Measurements from ENCODE around the gene GET3.

DNA sequence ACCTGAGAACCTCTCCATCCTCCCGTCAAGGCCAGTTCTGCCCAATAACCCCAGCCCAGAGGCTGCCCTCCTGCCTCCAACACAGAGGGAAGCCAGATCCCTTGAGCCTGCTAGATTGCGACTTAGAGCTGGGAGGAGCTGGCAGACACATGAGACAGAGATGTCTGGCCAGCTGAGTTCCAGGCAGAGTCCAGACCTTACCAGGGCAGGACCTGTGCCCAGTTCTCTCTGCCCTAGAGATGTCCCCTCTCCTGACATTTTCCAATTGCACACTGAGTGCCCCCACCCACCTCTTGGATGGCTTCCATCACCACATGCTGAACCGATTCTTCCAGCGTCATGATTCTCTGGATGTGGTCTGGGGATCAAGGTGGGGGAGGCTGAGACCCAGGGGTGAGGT, 35.0 kb downstream of the GET3 start:
- TF ChIP-seq, protein P1, sequence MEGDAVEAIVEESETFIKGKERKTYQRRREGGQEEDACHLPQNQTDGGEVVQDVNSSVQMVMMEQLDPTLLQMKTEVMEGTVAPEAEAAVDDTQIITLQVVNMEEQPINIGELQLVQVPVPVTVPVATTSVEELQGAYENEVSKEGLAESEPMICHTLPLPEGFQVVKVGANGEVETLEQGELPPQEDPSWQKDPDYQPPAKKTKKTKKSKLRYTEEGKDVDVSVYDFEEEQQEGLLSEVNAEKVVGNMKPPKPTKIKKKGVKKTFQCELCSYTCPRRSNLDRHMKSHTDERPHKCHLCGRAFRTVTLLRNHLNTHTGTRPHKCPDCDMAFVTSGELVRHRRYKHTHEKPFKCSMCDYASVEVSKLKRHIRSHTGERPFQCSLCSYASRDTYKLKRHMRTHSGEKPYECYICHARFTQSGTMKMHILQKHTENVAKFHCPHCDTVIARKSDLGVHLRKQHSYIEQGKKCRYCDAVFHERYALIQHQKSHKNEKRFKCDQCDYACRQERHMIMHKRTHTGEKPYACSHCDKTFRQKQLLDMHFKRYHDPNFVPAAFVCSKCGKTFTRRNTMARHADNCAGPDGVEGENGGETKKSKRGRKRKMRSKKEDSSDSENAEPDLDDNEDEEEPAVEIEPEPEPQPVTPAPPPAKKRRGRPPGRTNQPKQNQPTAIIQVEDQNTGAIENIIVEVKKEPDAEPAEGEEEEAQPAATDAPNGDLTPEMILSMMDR (conservative IDR thresholded peaks at IDR 0.05 in 1 of 2, IDR thresholded peaks at IDR 0.05 in 1 of 2; ENCODE audit: extremely low read depth in 1 of 2, insufficient read depth in 1 of 2, low read depth in 1 of 2, low read length in 2 of 2) = no peak
- no peak for TF ChIP-seq EZH2 (IDR thresholded peaks at IDR 0.05; ENCODE audit: borderline replicate concordance, low read length)
